Spleen (tissue), 7 donors: Measurements from ENCODE around the gene GREB1.

Experiments used
- CTCF ChIP-seq, 11 experiments: fragments of 200-600 bp in 7 of 11; fragments of 450-650 bp in 4 of 11; sonication (generic) in 4 of 11; IDR thresholded peaks in 8 of 11; conservative IDR thresholded peaks in 3 of 11; 1 replicate in 7 of 11; 2 replicates in 4 of 11; pipeline versions ENCODE4 v1.4.0 to v1.8.0; 2016 to 2021; ENCODE audit warnings: antibody characterized with exemption in 11 of 11, inconsistent platforms in 4 of 11, mild to moderate bottlenecking in 1 of 11
- POLR2AphosphoS5 ChIP-seq, 3 donors: sonication (generic); formaldehyde crosslinking; IDR thresholded peaks; one replicate each; pipeline ENCODE4 v1.5.1; 2017; ENCODE audit warnings: antibody characterized with exemption in 3 of 3
- donor health status: DM: no; HTN: no; CAD: no; lungs with moderate emphysema.
- donor health status: DM: no; HTN: no; CAD: no.
- donor health status: DM: no; HTN: no; CAD: no.

- no peak for TF ChIP-seq POLR2AphosphoS5 (IDR thresholded peaks at IDR 0.05)
- TF ChIP-seq CTCF (IDR thresholded peaks at IDR 0.05 in 8 of 11, conservative IDR thresholded peaks at IDR 0.05 in 3 of 11) = no peak
These were observed 39.5 kb upstream of the GREB1 start for GRCh38 chr2:11494310-11494709.
